ENCODE measurements around the gene RAD50.
"Not testable (repeated sequence)": the region's sequence is repeated elsewhere in the genome, so short reads cannot be mapped to it uniquely, and the experiment has no call there.

The RAD50 gene

DNA sequence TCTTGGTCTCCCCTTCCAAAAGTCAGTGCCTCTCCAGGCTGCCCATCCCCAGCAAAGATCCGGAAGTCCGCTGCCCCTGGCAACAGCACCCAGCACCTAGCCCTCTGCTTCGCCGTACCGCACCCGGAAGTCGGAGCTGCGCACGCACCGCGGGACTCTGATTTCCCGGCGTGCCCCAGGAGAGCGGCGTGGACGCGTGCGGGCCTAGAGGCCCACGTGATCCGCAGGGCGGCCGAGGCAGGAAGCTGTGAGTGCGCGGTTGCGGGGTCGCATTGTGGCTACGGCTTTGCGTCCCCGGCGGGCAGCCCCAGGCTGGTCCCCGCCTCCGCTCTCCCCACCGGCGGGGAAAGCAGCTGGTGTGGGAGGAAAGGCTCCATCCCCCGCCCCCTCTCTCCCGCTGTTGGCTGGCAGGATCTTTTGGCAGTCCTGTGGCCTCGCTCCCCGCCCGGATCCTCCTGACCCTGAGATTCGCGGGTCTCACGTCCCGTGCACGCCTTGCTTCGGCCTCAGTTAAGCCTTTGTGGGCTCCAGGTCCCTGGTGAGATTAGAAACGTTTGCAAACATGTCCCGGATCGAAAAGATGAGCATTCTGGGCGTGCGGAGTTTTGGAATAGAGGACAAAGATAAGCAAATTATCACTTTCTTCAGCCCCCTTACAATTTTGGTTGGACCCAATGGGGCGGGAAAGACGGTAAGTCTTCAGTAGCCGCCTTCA lies at the start of gene RAD50:
RAD50 (plus strand) TSS at position 215 of the 715 bp plus-strand sequence; CDS start at position 563, 348 bp downstream.
- peak within 1 kb of the TSS; percentile 83 to 92 (median 85) for H3K4me3 ChIP-seq (ENCODE audit: low read depth in 1 of 5, low read length in 5 of 5)
- H3K27ac ChIP-seq (ENCODE audit: low read depth, low read length): peak within 1 kb of the TSS; percentile 83
- peaks cover 0 to 3% (median 0%) of the 10 kb centered on the region in 5 donors for H3K9me3 ChIP-seq (ENCODE audit: control insufficient read depth in 5 of 5, low read length in 5 of 5)
- H3K4me1 ChIP-seq (ENCODE audit: control insufficient read depth in 5 of 5, insufficient read depth in 5 of 5, low read length in 5 of 5): peaks cover 0 to 26% (median 19%) of the 10 kb centered on the region in 5 donors
- no peaks in the 10 kb centered on the region for H3K27me3 ChIP-seq (ENCODE audit: control insufficient read depth in 5 of 5, insufficient read depth in 4 of 5, low read length in 5 of 5)
- H3K9ac ChIP-seq (ENCODE audit: low read length in 5 of 5): peak within 1 kb of the TSS; percentile 74 to 96 (median 87)
- H3K36me3 ChIP-seq (ENCODE audit: control insufficient read depth in 5 of 5, insufficient read depth in 5 of 5, low read length in 5 of 5): peaks cover 4 to 14% (median 9%) of the 10 kb centered on the region in 5 donors

DNA sequence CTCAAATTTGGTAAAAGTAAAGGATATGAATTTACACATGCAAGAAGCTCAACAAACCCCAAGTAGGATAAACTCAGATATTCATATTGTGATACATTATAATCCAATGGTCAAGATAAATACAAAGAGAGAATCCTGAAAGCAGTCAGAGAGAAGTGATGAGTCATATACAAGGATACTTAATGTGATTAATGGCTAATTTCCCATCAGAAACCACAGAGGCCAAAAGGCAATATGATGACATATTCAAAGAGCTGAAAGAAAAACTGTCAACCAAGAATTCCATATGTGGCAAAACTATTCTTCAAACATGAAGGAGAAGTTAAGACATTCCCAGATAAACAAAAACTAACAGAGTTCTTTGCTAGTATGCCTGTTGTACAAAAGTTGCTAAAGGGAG lies 46.7 kb upstream of the RAD50 start:
- no peaks in the 10 kb centered on the region for H3K9me3 ChIP-seq (ENCODE audit: control insufficient read depth in 5 of 5, low read length in 5 of 5)
- H3K9ac ChIP-seq (ENCODE audit: low read length in 5 of 5): no peak overlapping the region
- H3K27me3 ChIP-seq (ENCODE audit: control insufficient read depth in 5 of 5, insufficient read depth in 4 of 5, low read length in 5 of 5): no peaks in the 10 kb centered on the region
- no peak overlapping the region for H3K4me3 ChIP-seq (ENCODE audit: low read depth in 1 of 5, low read length in 5 of 5)
- no peaks in the 10 kb centered on the region for H3K36me3 ChIP-seq (ENCODE audit: control insufficient read depth in 5 of 5, insufficient read depth in 5 of 5, low read length in 5 of 5)
- no peak overlapping the region for H3K27ac ChIP-seq (ENCODE audit: low read depth, low read length)
- peaks cover 3 to 7% (median 7%) of the 10 kb centered on the region in 5 donors for H3K4me1 ChIP-seq (ENCODE audit: control insufficient read depth in 5 of 5, insufficient read depth in 5 of 5, low read length in 5 of 5)

DNA sequence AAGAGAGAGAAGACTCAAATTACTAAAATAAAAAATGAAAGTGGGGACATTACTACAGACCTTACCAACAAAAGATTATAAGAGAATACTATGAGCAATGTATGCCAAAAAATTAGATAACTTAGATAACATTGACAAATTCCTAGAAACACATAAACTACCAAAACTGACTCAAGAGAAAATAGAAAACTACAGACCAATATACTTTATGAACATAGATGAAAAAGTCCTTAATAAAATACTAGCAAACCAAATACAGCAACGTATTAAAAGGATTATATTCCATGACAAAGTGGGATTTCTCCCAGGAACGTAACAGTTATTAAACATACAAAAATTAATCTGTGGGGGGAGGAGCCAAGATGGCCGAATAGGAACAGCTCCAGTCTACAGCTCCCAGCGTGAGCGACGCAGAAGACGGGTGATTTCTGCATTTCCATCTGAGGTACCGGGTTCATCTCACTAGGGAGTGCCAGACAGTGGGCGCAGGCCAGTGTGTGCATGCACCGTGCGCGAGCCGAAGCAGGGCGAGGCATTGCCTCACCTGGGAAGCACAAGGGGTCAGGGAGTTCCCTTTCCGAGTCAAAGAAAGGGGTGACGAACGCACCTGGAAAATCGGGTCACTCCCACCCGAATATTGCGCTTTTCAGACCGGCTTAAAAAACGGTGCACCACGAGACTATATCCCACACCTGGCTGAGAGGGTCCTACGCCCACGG lies 43.0 kb upstream of the RAD50 start:
- H3K27me3 ChIP-seq (ENCODE audit: control insufficient read depth in 5 of 5, insufficient read depth in 4 of 5, low read length in 5 of 5); H3K9ac ChIP-seq (ENCODE audit: low read length in 5 of 5); H3K36me3 ChIP-seq (ENCODE audit: control insufficient read depth in 5 of 5, insufficient read depth in 5 of 5, low read length in 5 of 5); H3K4me1 ChIP-seq (ENCODE audit: control insufficient read depth in 5 of 5, insufficient read depth in 5 of 5, low read length in 5 of 5); H3K27ac ChIP-seq (ENCODE audit: low read depth, low read length); H3K4me3 ChIP-seq (ENCODE audit: low read depth in 1 of 5, low read length in 5 of 5); H3K9me3 ChIP-seq (ENCODE audit: control insufficient read depth in 5 of 5, low read length in 5 of 5): not testable (repeated sequence)

DNA sequence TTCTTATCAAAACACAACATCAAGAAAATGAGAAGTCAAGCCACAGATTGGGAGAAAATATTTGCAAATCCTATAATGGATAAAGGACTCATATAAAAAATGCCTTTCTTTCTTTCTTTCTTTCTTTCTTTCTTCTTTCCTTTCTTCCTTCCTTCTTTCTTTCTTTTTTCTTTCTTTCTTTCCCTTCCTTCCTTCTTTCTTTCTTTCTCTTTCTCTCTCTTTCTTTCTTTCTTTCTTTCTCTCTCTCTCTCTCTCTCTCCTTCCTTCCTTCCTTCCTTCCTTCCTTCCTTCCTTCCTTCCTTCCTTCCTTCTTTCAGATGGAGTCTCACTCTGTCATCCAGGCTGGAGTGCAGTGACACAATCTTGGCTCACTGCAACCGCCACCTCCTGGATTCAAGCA lies 34.7 kb upstream of the RAD50 start:
- H3K27ac ChIP-seq (ENCODE audit: low read depth, low read length); H3K27me3 ChIP-seq (ENCODE audit: control insufficient read depth in 5 of 5, insufficient read depth in 4 of 5, low read length in 5 of 5); H3K36me3 ChIP-seq (ENCODE audit: control insufficient read depth in 5 of 5, insufficient read depth in 5 of 5, low read length in 5 of 5); H3K9me3 ChIP-seq (ENCODE audit: control insufficient read depth in 5 of 5, low read length in 5 of 5); H3K4me1 ChIP-seq (ENCODE audit: control insufficient read depth in 5 of 5, insufficient read depth in 5 of 5, low read length in 5 of 5); H3K4me3 ChIP-seq (ENCODE audit: low read depth in 1 of 5, low read length in 5 of 5); H3K9ac ChIP-seq (ENCODE audit: low read length in 5 of 5): not testable (repeated sequence)

DNA sequence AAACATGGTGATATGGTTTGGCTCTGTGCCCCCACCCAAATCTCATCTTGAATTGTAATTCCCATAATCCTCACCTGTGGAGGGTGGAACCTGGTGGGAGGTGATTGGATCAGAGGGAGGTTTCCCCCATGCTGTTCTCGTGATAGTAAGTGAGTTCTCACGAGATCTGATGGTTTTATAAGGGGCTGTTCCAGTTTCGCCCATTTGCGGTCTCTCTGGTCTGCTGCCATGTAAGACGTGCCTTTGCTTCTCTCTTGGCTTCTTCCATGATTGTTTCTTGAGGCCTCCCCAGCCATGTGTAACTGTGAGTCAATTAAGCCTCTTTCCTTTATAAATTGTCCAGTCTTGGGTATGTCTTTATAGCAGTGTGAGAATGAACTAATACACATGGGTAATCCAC lies 31.9 kb upstream of the RAD50 start:
- not testable (repeated sequence) for H3K9me3 ChIP-seq (ENCODE audit: control insufficient read depth in 5 of 5, low read length in 5 of 5); H3K4me3 ChIP-seq (ENCODE audit: low read depth in 1 of 5, low read length in 5 of 5); H3K36me3 ChIP-seq (ENCODE audit: control insufficient read depth in 5 of 5, insufficient read depth in 5 of 5, low read length in 5 of 5)

DNA sequence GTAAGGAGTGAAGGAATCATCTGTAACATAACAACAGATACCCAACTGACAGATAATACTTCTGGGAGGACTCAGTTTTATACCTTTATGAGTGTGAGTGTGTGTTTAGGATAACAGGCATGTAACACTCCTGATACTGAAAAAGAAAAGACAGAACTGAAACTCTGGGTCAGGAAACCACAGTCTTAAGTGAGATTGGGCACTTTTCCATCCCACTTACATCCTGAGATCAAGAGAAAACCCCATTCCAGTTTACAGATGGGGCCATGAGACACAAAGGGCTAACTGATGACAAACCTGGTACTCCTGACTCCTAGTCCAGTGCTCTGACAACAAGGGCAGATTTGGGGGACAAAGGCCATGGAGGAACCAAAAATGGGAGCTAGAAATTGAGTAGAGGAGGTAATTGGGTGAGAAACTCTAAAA lies 31.5 kb upstream of the RAD50 start:
- Histone ChIP-seq H3K9ac (ENCODE audit: low read length in 5 of 5) (no peak overlapping the region), H3K36me3 (ENCODE audit: control insufficient read depth in 5 of 5, insufficient read depth in 5 of 5, low read length in 5 of 5) (no peaks in the 10 kb centered on the region), H3K4me1 (ENCODE audit: control insufficient read depth in 5 of 5, insufficient read depth in 5 of 5, low read length in 5 of 5) (peaks cover 0 to 7% (median 3%) of the 10 kb centered on the region in 5 donors), H3K27me3 (ENCODE audit: control insufficient read depth in 5 of 5, insufficient read depth in 4 of 5, low read length in 5 of 5) (no peaks in the 10 kb centered on the region), H3K27ac (ENCODE audit: low read depth, low read length) (no peak overlapping the region), H3K4me3 (ENCODE audit: low read depth in 1 of 5, low read length in 5 of 5) (no peak overlapping the region), H3K9me3 (ENCODE audit: control insufficient read depth in 5 of 5, low read length in 5 of 5) (peaks cover 0 to 2% (median 0%) of the 10 kb centered on the region in 5 donors)

More for the DNA sequence above, 31.9 kb upstream of the RAD50 start:
- H3K4me1 ChIP-seq (ENCODE audit: control insufficient read depth in 5 of 5, insufficient read depth in 5 of 5, low read length in 5 of 5); H3K27ac ChIP-seq (ENCODE audit: low read depth, low read length); H3K27me3 ChIP-seq (ENCODE audit: control insufficient read depth in 5 of 5, insufficient read depth in 4 of 5, low read length in 5 of 5); H3K9ac ChIP-seq (ENCODE audit: low read length in 5 of 5): not testable (repeated sequence)

DNA sequence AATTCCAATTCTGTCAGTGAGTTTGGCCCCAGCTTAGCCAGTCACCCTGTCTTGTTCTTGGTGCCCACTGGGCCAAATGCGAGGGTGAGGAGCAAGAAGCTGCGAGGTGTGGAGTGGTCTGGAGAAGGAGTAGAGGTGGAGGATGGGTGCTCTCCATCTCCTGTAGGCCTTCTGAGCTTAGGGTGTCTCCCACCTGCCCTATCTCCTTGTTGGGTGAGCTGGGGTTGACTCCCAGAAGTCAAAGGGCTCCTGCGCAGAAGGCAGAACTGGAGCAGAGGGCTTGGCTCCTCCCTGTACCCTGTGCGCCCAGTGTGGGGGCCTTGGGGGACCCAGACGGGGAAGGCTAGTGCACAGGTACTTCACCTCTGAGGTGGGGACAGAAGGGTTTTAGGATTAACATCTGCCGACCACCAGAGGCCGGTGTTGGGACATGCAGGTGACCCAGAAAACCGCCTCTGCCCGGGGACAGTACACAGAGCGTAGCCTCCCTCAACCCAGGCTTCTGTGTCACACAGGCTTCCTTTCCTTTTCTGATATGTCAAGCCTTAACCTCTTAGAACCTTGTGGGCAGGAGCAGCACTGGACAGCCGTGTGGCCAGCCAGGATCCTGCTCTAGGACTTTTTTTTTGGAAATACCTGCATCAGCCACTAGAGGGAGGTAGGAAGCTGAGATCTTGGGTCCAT lies 30.3 kb upstream of the RAD50 start:
- H3K27ac ChIP-seq (ENCODE audit: low read depth, low read length): no peak overlapping the region
- H3K27me3 ChIP-seq (ENCODE audit: control insufficient read depth in 5 of 5, insufficient read depth in 4 of 5, low read length in 5 of 5): no peaks in the 10 kb centered on the region
- H3K9ac ChIP-seq (ENCODE audit: low read length in 5 of 5): no peak overlapping the region
- no peak overlapping the region for H3K4me3 ChIP-seq (ENCODE audit: low read depth in 1 of 5, low read length in 5 of 5)
- H3K4me1 ChIP-seq (ENCODE audit: control insufficient read depth in 5 of 5, insufficient read depth in 5 of 5, low read length in 5 of 5): peaks cover 0 to 7% (median 3%) of the 10 kb centered on the region in 5 donors
- no peaks in the 10 kb centered on the region for H3K9me3 ChIP-seq (ENCODE audit: control insufficient read depth in 5 of 5, low read length in 5 of 5)
- no peaks in the 10 kb centered on the region for H3K36me3 ChIP-seq (ENCODE audit: control insufficient read depth in 5 of 5, insufficient read depth in 5 of 5, low read length in 5 of 5)

DNA sequence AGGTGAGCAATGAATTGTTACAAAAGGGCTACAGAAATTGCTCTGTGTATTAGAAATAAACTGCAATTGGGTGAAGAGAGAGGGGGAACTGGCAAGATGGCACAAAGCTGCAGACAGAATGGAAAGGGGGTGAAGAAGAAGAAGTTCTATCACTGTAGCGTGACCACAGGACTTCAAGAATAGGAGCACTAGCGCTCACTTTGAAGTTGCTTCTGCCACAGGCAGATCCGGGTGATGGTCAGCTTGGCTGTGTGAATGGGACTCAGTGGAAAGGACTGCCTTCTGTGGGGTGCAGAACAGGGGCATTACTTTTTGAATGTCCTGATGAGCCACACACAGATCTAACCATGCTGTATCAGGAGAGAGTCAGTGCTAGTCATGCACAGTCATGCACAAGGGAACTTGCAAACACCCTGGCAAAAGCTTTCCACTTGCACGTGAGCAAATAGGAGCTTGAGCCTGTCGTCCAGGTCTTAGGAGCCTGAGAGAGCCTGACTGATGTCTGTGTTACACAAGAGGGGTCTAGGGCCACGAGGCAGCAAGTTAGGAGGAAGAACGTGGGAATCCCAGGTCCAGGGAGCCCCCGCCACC lies 29.7 kb upstream of the RAD50 start:
- Histone ChIP-seq H3K9me3 (ENCODE audit: control insufficient read depth in 5 of 5, low read length in 5 of 5) (no peaks in the 10 kb centered on the region), H3K4me1 (ENCODE audit: control insufficient read depth in 5 of 5, insufficient read depth in 5 of 5, low read length in 5 of 5) (peaks cover 0 to 7% (median 3%) of the 10 kb centered on the region in 5 donors), H3K9ac (ENCODE audit: low read length in 5 of 5) (no peak overlapping the region), H3K27me3 (ENCODE audit: control insufficient read depth in 5 of 5, insufficient read depth in 4 of 5, low read length in 5 of 5) (no peaks in the 10 kb centered on the region), H3K36me3 (ENCODE audit: control insufficient read depth in 5 of 5, insufficient read depth in 5 of 5, low read length in 5 of 5) (no peaks in the 10 kb centered on the region), H3K27ac (ENCODE audit: low read depth, low read length) (no peak overlapping the region), H3K4me3 (ENCODE audit: low read depth in 1 of 5, low read length in 5 of 5) (no peak overlapping the region)

DNA sequence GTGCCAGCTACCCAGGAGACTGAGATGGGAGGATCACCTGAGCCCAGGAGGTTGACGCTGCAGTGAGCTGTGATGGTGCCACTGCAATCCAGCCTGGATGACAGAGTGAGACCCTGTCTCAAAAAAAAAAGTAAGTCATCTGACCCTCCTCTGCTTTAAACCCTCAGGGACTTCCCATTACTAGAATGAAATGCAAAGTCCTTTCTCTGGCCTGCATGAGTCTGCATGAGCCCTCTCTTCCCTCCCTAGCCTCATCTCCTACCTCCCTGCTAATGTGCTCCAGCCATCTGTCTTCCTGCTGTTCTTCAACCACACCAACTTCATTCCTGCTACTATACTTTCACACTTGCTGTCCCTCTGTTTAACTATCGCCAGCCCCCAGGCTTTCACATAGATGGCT lies 28.8 kb upstream of the RAD50 start:
- peaks cover 0 to 7% (median 3%) of the 10 kb centered on the region in 5 donors for H3K4me1 ChIP-seq (ENCODE audit: control insufficient read depth in 5 of 5, insufficient read depth in 5 of 5, low read length in 5 of 5)
- no peaks in the 10 kb centered on the region for H3K36me3 ChIP-seq (ENCODE audit: control insufficient read depth in 5 of 5, insufficient read depth in 5 of 5, low read length in 5 of 5)
- no peaks in the 10 kb centered on the region for H3K27me3 ChIP-seq (ENCODE audit: control insufficient read depth in 5 of 5, insufficient read depth in 4 of 5, low read length in 5 of 5)
- no peaks in the 10 kb centered on the region for H3K9me3 ChIP-seq (ENCODE audit: control insufficient read depth in 5 of 5, low read length in 5 of 5)
- H3K9ac ChIP-seq (ENCODE audit: low read length in 5 of 5): no peak overlapping the region
- no peak overlapping the region for H3K4me3 ChIP-seq (ENCODE audit: low read depth in 1 of 5, low read length in 5 of 5)
- no peak overlapping the region for H3K27ac ChIP-seq (ENCODE audit: low read depth, low read length)
